HG02759 (cell line): ENCODE data around the gene DNAJB8.
A peak's percentile ranks its signal among the peaks of the same experiment; 100 is the strongest.

Experiments
- ATAC-seq: cut with Tn5 transposase; IDR thresholded peaks from one replicate; pipeline ENCODE4 v1.9.1; 2021; ENCODE audit warnings: mild to moderate bottlenecking, moderate library complexity; ENCODE audit not compliant: unreplicated experiment

Gene DNAJB8

DNA sequence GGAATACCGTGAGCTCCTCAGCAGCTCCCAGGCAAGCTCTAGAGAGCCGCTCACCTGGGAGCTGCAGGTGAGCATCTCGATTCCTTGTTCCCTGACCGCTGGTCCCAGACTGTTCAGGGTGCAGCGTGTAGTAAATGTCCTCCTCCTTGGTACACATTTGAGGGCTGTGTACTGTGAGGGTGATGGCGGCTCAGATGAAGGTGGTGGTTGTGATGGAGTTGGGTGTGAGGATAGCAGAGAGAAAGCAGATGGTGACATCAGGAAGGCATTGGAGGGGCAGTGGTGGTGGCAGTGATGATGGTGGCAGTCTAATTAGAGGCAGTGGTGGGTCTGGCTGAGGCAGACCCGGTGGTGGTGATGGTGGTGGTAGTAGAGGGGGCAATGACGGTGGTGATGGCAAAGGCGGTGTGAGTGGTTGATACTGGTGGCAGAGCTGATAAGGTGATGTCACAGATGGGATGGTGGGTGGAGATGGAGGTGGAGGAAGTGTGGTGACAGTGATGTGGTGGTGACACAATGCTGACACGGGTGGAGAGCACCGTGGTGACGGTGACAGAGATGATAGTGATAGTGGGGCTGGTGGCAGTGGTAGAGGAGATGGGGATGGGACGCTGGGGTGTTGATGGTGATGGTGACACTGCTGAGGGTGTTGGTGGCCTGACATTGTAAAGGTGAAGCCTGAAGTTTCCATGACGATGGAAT lies at the start of gene DNAJB8:
TSS of gene DNAJB8 (minus strand) at position 51 of the 702 bp plus-strand sequence. CDS start 3,645 bp downstream, outside the sequence.
- ATAC-seq = no peak

- no peak for ATAC-seq
These were observed 49.3 kb upstream of the DNAJB8 start for GRCh38 chr3:128515967-128516366.

DNA sequence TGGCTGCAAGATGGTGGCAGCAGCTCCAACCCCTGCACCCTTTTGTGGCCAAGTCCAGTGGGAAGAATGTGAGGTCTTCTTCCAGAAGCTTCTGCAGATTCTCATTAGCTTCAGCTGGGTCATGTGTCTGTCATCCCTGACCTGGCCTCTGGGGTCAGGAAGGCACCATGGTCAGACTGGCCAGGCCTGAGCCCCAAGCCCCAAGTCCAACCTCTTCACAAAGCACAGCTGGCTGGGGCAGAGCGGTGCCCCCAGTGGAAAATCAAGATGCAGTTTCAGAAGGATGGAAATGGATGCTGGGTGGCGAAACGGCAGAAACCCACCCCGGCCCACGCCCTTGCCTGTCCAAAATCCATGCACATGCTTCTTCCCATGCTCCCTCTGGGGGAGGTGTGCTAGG lies 42.2 kb upstream of the DNAJB8 start:
- no peak for ATAC-seq

GRCh38 chr3:128506754-128507153 lies 40.1 kb upstream of the DNAJB8 start:
- ATAC-seq = no peak

- ATAC-seq = no peak
These were observed 39.1 kb upstream of the DNAJB8 start for GRCh38 chr3:128505771-128506170.

- no peak for ATAC-seq
These were observed 38.5 kb upstream of the DNAJB8 start for GRCh38 chr3:128504963-128505730.

GRCh38 chr3:128504533-128504915 lies 37.8 kb upstream of the DNAJB8 start:
- ATAC-seq = no peak

GRCh38 chr3:128503751-128504532 lies 37.3 kb upstream of the DNAJB8 start:
- no peak for ATAC-seq

GRCh38 chr3:128503164-128503651 lies 36.5 kb upstream of the DNAJB8 start:
- no peak for ATAC-seq

DNA sequence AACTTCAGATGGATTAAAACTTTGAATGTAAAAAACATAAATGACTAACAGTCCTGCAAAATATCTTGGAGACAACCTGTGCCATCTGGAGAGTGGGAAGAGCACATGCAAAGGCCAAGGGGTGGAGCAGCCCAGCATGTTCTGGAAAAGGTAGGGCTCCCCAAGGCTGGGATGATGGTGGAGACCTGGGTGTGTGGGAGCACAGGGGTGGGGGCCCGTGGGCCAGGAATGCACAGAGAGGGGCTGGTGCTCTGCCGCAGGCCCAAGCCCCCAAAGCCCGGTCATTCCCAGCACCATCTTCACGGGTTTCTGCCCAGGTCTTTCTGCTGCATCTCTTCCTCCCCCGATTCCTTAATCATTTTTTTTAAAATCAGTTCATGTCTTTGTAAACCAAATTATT lies 36.0 kb upstream of the DNAJB8 start:
- ATAC-seq = no peak

- ATAC-seq = no peak
These were observed 34.7 kb upstream of the DNAJB8 start for GRCh38 chr3:128501431-128501830.

- no peak for ATAC-seq
These were observed 33.9 kb upstream of the DNAJB8 start for GRCh38 chr3:128500556-128500955.

- ATAC-seq = no peak
These were observed 33.1 kb upstream of the DNAJB8 start for GRCh38 chr3:128499724-128500275.

GRCh38 chr3:128498901-128499530 lies 32.3 kb upstream of the DNAJB8 start:
- no peak for ATAC-seq

DNA sequence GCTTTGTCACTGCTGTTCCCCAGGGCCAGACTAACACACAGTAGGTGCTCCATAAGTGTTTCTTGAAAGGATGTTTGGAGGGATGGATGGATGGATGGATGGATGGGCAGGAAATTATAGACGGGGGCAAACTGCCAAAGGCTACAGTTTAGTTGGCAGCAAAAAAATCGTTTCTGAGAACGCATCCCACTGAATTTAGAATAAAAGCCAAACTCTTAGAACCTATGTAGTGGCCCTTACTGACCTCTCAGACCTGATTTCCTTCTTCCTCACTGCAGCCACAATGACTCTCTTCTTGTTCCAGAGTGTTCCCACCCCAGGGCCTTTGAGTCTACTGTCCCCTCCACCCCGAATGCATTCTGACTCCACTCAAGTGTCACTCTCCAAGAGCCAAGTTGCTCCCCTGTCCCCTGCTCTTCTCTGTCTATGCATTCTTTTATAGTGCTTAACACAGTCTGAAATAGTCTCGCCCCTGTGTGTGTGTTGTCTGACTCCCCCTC lies 31.5 kb upstream of the DNAJB8 start:
- no peak for ATAC-seq

- peak; percentile 54 for ATAC-seq
These were observed 30.8 kb upstream of the DNAJB8 start for GRCh38 chr3:128497305-128498126.

- ATAC-seq = no peak
These were observed 30.1 kb upstream of the DNAJB8 start for GRCh38 chr3:128496602-128497304.

DNA sequence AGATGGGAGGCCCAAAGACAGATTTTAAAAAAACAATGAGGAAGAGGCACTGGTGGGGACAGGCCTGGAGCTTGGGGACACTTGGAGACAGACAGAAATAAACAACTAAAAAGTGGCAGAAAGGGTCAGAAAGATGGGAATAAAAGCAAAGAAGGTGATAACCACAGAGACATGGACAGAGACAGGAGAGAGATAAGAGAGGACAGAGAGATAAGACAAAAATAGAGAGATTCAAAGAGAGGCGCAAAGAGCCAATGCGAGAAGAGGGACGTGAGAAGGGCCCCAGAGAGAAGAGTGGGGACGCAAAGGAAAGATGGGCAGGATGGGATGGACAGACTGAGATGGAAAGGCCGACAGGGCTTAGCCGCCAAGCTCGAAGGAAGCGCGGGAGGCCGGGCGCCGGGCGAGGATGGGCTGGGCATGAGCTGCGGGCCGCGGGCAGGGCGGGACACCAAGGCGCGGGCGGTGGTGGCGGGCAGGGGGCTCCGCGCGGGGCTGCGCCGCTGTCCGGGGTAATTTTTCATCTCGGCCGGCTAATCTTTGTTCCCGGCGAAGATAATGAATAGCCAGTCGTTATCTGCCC lies 29.4 kb upstream of the DNAJB8 start:
- ATAC-seq = no peak
